EH (cell line): Measurements from ENCODE around the gene SORCS2.

Experiments used
- DNase-seq: peaks from one replicate; pipeline ENCODE4 v3.0.0-alpha.2; 2015; ENCODE audit warnings: low read depth

SORCS2 gene

DNA sequence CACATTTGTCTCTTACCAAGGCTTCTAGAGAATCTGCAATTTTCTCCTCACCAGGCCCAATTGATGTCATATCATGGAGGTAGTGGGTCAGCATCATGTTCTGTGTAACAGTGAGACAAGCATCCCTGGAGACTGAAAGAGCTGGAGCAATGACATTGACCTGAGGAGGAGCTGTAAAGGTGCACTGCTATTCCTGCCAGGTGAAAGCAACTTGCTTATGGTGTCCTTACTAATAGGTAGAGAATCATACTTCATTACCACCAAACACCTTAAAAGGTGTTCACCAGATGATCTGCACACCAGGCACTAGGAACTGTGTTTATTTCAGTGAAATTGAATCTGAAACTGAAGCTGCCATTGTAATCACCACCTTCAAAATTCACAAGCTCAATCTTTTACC, 558.6 kb downstream of the SORCS2 start:
- no peak for DNase-seq

DNA sequence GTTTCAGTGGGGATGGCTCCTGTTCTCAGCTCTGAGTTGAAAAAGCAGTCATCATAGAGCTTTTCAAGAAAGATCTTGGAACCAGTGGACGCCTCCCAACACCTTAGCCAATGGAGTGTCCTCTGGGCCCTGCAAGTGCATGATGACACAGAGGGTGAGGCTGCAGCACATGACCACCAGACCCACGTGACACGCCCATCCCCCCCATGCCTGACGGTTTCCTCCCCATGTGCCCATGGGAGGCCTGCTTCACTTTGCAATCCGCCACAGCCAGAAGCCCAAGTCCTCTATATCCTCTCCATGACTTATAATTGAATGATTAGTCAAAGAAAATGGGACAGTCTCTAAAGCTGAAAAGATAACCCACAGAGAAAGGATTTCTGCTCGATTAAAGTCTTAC, 560.3 kb downstream of the SORCS2 start:
- DNase-seq, result no peak

DNA sequence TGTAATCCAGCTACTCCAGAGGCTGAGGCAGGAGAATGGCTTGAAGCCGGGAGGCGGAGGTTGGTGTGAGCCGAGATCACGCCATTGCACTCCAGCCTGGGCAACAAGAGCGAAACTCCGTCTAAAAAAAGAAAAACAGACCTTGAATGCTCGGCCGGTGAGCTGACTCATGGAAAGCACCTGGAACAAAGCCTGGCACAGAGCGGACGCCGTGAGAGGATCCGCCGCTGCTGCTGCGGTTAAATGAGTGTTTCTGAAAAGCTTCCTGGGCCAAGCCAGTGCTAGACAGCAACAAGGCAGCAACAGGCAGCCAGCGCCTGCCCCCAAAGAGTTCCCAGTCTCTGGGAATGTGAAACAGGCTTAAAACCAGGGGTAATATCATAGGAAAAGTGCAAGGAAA, 560.9 kb downstream of the SORCS2 start:
- no peak for DNase-seq

DNA sequence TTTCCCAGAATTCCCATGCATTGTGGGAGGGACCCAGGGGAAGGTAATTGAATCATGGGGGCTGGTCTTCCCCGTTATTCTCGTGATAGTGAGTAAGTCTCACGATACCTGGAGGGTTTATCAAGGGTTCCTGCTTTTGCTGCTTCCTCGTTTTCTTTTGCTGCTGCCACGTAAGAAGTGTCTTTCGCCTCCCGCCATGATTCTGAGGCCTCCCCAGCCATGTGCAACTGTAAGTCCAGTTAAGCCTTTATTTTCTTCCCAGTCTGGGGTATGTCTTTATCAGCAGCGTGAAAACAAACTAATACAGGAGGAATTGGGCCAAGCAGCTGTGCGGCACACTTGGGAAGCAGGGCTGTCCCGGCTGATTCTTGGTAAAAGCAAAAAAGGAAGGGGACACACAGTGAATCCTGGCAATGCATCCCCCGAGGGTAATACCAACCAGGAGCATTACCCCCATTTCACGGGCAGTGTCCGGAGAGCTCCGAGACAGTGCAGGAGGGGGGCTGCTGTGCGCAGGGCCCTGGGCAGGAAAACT, 561.7 kb downstream of the SORCS2 start:
- no peak for DNase-seq

DNA sequence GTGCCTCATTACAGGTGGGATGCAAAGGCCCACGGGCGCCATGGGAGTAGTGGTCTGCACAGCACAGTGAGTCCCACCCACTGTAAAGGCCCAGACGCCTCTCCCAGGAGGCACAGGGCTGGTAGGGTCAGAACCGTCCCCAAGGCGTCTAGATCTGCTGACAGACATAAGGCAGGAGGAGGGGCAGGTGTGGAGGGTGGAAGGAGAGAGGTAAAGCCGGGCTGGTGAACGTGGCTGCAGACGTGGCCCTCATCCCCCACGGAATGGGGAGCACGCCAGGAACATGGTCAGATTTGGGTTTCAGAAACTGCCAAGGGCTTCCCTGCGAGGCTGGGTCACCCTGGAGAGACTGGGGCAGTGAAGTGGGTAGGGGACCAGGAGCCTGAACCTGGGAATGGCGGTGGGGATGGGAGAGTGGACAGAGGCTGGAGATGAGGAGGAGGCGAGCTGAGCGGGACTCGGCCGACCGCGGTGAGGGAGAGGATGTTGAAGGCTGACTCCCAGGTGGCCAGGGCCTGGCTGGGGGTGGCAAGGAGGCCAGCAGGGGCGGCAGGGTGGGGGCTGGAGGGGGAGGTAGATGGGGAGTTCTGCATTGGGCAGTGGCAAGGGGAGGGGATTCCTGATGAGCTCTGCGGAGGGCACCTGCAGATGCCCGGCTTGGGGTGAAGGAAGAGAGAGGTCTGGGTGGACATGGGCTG, 562.4 kb downstream of the SORCS2 start:
- no peak for DNase-seq

DNA sequence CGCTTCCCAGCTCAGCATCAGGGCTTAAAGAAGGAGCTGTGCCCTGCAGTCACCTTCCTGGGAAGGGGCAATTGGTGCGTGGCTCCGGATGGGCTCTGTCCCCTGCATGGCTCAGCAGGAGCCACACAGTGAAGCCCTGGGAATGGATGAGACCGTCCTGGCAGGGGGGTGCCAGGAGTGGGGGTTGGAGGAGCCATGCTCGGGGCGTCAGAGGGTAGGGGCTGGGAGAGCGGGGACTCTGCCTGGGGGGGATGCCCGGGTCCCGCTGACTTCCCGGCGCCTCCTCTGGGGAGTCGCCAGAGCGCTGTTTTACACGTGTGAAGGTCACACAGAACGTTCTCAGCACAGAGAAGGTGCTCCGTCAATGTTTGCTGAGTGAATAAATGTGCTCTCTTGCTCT, 563.2 kb downstream of the SORCS2 start:
- DNase-seq, result no peak

DNA sequence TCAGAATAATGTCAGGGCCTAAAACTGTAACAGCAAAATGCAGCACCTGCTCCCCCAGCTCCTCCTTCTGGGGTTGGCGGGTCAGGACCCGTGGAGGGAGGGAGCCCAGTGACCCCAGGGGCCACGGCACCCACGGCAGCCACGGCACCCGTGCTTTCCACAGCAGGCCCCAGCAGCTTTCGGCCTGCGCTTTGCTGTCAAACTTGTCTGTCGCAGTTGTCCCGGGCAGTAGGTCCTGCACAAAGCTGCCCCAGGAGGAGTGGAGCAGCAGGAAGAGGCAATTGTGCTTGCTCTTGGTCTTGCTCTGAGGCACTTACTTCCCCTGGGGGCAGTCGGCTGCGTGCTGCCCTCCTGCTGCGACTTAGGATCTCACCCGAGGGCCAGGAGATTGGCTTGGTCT, 563.7 kb downstream of the SORCS2 start:
- no peak for DNase-seq

DNA sequence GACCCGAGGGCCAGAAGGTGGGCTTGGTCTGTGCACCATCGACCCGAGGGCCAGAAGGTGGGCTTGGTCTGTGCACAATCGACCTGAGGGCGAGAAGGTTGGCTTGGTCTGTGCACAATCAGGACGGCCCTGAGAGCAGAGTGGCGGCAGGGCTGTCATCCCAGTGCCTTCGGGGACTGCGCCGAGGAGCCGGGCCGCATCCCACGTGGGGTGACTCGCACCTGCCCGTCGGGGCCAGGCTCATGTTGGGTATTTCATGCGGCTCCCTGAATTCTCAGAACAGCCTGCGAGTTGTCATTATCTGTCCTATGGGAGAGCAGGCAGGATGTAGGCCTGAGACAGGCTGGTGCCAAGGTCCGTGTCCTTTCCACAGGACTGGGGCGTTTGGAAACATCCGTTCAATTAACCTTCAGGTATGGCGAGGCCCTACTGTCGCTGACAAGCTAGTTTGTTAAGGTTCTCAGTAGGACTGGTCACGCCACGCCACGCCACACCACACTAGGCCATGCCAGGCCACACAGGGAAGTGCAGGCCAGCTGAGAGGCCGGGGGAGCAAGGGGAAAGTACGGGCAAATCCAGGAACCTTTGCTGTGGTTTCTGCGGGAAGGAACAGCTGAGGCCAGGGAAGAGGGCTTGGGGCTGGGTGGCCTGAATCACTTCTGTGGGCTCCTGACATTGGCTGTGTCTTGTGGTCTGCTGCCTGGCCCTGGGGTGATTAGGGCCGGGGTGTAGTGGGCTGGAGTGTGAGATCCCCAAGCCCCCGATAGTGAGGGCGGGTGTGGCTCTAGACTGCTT, 564.4 kb downstream of the SORCS2 start:
- DNase-seq, result no peak

DNA sequence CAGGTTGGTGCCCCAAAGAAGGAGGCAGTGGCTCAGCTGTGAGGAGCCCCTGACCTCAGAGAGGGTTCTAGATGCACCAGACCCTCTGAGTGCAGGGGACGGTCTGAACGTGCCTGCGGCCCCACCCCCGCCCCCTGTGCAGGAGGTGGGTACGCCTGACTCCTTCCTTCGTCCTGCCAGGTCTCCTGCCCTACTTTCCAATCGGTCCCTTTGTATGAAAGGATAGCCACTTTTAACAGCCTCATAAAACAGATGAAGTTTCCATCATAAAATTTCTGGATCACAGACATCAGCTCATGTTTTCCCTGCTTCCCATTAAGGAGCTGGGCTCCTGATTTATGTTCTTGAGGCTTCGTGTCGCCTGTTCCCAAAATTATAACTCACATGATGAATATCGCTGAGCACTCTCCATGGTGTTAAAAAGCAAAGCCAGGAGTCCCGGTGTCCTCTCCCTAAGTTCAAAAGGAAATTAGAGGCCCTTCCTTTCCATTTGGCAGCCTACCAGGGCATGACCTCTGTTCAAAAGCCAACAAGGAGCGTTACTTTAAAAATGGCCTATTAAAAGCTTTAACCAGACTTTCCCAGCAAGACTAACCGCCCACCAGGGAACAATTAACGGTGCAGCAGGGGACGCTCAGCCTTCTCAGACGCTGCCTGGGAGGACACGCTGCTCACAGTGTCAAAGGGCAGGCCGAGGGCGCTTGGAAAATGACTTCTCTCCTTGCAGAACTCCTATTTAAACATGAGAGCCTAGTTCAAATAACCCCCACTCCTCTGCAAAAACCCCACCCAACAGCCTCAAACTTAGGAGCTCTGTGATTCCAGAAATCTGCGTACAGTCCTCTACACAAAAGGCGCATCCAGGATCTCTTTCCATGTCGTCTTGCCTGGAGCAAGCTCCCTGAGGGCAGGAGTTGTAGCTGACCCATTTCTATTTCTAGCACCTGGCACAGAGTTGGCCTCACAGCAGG, 565.4 kb downstream of the SORCS2 start:
- DNase-seq, result no peak

DNA sequence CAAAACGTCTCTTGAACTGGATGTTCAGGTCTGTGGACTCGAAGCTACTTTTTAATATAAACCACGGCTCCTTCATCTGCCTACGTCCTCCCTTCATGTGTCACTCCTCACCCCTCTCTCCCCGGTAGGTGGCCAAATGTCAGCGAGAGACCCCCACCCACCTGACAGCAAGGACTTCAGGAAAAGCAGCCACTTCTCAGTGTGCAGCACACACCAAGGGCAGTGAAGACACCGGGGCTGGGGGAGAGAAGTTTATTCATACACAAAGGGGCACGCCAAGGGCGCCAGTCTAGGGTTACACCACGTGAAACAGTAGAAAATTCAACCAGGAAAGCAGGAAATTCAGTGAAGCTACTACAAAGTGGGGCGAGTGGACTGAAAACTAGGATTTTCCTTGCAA, 566.1 kb downstream of the SORCS2 start:
- DNase-seq, result no peak

DNA sequence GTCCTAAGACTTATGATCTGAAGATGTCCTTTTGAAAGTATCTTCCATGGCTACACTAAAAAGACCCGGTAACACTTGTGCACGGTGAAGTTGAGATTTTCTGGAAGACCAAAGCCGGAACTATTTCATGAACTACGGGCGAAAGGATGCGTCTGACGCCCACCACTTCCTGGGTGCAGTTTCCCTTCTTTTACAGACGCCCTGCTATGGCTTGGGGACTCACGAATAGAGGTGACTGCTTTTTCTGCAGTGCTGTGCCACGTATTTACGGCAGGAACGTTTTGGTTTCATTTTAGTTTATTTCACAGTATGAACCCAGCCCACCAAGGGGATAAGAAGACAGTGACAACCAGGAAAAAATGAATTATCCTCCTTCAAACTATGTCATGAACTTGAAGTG, 566.9 kb downstream of the SORCS2 start:
- DNase-seq, result no peak

DNA sequence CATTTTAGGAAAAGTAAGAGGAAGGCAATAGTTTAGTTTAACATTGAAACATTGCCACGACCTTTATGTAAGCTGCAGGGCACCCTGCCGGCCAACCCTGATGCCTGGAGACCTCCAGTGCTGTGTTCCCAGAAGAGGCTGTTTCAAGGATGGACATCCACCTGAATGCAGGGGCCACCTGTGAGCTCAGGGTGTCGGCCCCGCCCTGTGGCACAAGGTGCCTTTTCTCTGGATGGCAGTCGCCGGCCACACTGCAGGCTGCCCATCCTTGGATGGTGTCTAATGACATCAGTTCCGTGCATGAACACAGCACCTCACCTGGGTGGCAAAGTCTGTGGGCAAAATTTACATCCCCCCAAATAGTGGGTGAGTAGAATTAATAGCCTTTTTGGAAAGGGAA, 567.3 kb downstream of the SORCS2 start:
- DNase-seq, result no peak

DNA sequence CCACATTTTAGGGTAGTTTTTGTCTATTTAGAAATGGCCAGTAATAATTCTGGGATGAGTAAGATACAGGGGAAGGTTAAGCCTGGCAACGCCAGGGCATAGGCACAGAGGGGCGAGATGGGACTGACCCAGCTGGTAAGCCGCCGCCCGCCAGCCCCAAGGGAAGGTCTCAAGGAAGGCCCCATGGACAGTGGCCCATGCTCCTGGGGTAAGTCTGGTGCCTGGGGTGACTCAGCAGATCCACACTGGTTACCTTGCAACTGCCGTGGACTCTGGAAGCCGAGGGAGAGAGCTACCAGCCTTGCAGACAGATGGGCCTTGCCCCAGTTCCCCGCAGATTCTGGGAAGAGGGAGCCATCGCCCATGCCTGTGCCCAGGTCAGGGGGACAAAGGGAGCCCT, 567.9 kb downstream of the SORCS2 start:
- DNase-seq, result no peak

DNA sequence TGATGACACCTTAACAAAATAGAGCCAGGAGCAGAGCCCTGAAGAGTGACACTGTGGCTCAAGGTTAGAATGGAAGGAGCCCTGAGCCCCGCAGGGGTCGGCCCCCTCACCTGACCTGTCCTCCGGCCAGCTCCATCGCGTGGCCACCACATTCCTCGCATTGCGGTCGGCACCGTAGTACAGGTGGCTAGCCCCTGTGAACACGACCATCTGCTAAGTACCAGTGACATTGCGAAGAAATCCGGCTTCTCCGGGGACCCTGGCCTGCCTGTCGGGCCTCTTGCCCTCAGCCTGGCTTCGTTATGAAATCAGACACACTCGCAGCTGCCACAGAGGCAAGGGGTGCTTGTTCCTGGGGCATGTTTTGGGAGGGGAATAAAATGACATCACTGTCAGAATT, 568.4 kb downstream of the SORCS2 start:
- DNase-seq, result no peak

DNA sequence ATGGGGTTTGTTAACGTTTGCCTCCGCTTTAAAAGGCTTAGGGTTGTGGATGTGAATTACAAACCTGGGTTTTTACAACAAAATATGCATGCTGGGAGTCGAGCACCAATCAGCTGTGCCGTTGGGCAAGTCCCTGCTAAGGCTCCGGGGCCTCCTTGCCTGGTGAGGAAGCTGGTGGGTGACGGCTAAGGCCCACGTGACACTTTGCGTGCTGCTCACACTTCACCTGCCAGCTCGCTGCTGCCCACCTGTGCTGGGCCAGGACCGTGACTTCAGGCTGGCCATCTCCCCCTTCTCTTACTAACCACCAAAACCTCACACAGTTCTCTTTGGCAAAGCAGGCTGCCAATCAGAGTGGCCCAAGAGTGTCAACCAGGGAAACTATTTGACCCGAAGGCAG, 569.0 kb downstream of the SORCS2 start:
- no peak for DNase-seq

DNA sequence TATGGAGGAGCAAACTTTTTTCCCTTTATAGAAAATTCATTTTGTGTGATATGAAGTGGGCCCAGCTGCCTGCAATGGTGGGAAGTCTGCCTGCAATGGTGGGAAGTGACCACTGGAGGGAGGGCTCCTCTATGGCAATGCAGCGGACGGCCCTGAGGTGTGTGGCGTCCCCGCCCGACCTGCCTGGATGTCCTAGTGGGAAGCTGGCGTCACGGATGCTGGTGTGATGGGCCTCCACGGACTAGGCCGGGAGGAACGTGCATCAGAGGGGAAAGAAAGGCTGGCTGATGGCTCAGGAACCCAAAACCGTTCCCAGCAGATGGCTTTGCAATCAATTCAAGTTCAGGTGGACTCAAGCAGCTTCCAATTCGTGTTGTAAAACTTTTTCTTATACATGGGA, 569.4 kb downstream of the SORCS2 start:
- peak; percentile 50 for DNase-seq

DNA sequence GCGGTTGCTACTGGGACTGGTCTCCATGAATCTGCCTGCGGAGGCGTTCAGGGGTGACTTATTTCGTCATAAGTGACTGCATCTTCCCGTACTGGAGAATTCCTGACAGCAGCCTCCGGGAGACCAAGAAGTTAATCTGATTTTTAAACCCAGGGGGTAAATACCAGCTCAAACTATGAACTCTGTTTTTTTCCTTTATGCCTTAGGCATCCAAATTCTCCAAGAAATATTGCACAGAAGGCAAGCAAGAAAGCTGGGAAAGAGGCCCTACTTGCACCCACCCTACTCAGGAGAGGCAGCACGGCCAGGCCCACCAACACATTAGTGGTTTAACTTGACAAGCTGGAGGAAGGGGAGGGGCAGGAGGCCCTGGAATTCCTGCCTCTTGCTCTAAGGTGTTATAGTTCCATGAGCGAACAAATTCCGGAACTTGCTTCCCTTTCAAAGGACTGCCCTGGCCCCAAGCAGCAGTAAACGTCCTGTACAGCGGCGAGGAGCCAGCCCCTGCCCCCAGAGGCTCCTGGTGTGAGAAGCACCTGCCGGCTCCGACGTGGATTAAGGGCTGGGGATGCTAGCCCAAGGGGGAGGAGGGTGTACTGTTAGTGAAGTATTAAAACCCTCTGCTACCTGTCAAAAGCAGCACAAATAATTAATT, 570.2 kb downstream of the SORCS2 start:
- DNase-seq, result no peak

DNA sequence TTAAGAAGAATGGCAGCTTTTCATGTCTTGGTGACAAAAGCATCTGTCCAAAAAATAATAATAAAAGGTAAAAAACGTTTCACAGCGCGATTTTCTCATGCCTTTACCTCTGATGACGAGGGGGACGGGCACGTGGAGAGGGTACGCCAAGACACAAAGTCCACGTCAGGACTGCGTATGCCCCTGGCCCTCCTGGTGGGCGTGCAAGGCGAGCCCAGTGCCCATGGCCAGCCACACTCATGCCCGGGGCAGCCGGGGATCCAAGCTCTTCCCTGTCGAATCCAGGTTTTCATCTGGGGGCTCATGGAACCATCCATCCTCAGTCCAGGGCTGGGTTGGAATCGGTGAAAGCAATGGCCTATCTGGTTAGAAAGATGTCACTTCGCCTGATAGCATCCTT, 570.8 kb downstream of the SORCS2 start:
- DNase-seq, result no peak

DNA sequence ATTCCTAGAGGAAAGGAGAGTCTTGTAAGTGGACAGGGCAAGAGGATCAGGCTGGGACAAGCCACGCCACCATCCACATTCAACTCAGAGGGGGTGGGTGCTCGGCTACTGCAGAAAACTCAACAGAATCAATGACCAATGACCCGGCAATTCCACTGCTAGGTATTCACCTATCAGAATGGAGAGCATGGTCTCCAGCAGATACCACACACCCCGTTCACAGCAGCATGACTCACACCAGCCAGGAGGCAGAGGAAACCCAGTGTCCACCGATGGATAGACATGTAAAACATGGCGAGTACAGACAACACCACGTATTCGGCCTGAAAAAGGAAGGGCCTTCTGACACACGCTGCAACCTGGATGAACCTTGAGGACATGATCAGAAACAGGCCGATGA, 571.5 kb downstream of the SORCS2 start:
- DNase-seq, result peak; percentile 64

DNA sequence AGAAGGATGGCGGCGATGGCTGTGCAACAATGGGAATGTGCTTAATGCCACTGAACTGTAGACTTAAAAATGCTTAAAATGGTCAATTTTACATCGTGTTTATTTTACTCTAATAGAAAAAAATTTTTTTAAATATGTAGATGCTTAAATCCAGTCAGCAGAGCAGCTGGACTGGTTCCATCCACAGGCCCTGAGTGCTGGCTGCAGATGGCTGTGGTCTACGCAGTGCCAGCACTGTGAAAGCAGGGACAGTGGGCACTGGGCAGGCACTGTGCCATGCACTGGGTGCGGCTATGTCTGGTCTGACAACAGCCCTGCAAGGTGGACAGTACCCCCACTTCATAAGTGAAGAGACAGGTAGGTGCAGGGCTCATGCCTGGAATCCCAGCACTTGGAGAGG, 572.1 kb downstream of the SORCS2 start:
- DNase-seq, result no peak

DNA sequence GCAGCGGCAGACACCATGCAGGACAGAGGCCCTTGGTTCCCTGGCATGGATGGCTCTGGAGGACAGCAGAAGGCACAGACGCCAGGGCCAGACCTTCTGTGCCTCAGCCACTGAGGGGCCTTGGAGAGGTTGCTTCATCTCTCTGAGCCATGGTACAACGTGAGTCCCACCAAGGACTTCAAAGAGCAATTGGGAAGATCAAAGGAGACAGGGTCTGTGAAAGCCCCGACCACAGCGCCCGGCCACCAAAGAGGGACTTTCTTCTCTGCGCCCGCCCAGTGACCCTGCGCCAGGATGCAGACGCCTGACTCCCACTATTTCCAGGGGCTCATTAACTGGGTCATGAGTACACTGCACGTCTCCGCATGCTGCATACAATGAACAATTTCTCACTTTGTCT, 573.3 kb downstream of the SORCS2 start:
- no peak for DNase-seq

DNA sequence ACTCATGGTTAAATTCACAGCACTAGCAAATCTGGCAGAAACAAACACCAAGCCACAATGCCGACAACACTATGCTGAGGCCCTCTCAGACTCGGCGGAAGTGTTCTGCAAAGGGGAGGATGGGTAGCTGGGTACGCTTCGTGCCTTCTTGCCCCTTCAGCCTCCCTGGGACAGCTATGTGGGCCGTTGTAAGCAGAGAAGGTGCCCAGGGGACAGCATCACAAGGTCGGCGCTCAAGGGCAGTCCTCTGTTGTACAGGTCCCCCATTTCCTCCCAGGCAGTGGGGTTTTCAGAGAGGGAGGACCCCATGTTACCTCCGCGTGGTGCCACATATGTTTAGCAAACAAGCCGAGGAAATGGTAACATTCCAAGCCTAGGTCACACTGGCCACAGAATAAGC, 573.7 kb downstream of the SORCS2 start:
- no peak for DNase-seq
